PFSK-1 (cell line): ENCODE results near the gene YWHAQ.

Experiments
- FOXP2 ChIP-seq: optimal IDR thresholded peaks from 2 replicates; pipeline ENCODE3; 2011; ENCODE audit warnings: borderline replicate concordance, control low read depth, inconsistent platforms; ENCODE audit not compliant: insufficient read depth; ENCODE audit errors: extremely low read length, extremely low read depth
- POLR2AphosphoS5 ChIP-seq: IDR thresholded peaks from 2 replicates; pipeline ENCODE4 v1.6.1; 2012; ENCODE audit warnings: low read depth, mild to moderate bottlenecking, control low read depth, low read length, moderate library complexity
- SIN3A ChIP-seq: IDR thresholded peaks from 2 replicates; pipeline ENCODE4 v1.6.1; 2012; ENCODE audit warnings: mild to moderate bottlenecking, low read length, moderate library complexity, borderline replicate concordance; ENCODE audit not compliant: insufficient read depth
- TAF1 ChIP-seq: IDR thresholded peaks from 2 replicates; pipeline ENCODE4 v1.6.1; 2012; ENCODE audit warnings: low read length, control low read depth, borderline replicate concordance; ENCODE audit not compliant: insufficient read depth
- TF ChIP-seq, protein P1 (sequence below), 2 experiments: IDR thresholded peaks; 2 replicates each; pipeline versions ENCODE4 v1.6.1 to v1.8.0; 2011 to 2012; ENCODE audit warnings: low read depth in 2 of 2, low read length in 2 of 2, control low read depth in 1 of 2, inconsistent platforms in 1 of 2, mild to moderate bottlenecking in 1 of 2, moderate library complexity in 1 of 2; ENCODE audit not compliant: insufficient read depth in 1 of 2

The YWHAQ gene

GRCh38 chr2:9573013-9573720, 57.6 kb downstream of the YWHAQ start:
- TF ChIP-seq POLR2AphosphoS5 (no peak), SIN3A (no peak), TAF1 (no peak), FOXP2 (no peak)
- TF ChIP-seq, protein P1, sequence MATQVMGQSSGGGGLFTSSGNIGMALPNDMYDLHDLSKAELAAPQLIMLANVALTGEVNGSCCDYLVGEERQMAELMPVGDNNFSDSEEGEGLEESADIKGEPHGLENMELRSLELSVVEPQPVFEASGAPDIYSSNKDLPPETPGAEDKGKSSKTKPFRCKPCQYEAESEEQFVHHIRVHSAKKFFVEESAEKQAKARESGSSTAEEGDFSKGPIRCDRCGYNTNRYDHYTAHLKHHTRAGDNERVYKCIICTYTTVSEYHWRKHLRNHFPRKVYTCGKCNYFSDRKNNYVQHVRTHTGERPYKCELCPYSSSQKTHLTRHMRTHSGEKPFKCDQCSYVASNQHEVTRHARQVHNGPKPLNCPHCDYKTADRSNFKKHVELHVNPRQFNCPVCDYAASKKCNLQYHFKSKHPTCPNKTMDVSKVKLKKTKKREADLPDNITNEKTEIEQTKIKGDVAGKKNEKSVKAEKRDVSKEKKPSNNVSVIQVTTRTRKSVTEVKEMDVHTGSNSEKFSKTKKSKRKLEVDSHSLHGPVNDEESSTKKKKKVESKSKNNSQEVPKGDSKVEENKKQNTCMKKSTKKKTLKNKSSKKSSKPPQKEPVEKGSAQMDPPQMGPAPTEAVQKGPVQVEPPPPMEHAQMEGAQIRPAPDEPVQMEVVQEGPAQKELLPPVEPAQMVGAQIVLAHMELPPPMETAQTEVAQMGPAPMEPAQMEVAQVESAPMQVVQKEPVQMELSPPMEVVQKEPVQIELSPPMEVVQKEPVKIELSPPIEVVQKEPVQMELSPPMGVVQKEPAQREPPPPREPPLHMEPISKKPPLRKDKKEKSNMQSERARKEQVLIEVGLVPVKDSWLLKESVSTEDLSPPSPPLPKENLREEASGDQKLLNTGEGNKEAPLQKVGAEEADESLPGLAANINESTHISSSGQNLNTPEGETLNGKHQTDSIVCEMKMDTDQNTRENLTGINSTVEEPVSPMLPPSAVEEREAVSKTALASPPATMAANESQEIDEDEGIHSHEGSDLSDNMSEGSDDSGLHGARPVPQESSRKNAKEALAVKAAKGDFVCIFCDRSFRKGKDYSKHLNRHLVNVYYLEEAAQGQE (IDR thresholded peaks at IDR 0.05; ENCODE audit: insufficient read depth in 1 of 2, low read depth in 2 of 2, low read length in 2 of 2): no peak

DNA sequence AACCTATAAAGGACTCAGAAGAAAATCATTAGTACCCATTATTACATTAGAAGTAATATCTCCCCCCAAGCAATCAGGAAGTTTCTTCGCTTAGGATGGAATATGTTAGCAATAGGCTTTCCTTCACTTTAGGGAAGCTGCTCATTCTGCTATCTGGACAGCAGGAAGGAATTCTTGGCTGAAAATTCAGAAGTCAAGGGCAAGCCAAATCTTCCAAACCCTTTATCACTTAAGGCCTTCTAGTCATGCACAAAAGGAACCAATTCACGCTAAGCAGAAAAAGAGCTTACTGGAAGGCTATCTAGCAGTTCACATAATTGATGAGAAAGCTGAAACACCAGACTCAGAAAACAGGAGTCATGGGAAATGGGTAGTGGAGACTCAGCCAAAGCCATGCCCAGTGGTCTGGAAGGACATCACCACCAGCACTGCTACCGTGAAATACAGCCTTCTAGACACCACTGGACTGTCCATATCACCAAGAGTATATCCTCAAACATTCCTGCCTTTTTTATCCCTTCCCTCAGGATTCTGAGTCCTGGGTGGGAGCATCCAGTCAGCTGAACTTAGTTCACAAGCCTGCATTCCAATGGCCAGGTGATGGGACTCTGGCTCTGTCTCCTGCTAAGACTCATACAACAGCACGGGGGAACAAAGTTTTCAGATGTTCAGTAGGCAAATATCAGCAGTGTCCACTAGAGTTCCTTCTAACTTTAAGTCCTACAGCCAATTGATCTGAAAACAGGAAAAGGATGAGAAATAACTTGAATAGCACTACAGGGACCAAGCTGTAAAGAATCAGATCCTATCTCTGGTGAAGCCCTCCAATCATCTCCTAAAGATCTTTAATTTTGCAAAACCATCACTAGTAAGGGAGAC, 60.4 kb downstream of the YWHAQ start:
- no peak for TF ChIP-seq SIN3A
- TF ChIP-seq TAF1: no peak
- TF ChIP-seq FOXP2: no peak
- no peak for TF ChIP-seq POLR2AphosphoS5
- TF ChIP-seq, protein P1 (IDR thresholded peaks at IDR 0.05; ENCODE audit: insufficient read depth in 1 of 2, low read depth in 2 of 2, low read length in 2 of 2): no peak

DNA sequence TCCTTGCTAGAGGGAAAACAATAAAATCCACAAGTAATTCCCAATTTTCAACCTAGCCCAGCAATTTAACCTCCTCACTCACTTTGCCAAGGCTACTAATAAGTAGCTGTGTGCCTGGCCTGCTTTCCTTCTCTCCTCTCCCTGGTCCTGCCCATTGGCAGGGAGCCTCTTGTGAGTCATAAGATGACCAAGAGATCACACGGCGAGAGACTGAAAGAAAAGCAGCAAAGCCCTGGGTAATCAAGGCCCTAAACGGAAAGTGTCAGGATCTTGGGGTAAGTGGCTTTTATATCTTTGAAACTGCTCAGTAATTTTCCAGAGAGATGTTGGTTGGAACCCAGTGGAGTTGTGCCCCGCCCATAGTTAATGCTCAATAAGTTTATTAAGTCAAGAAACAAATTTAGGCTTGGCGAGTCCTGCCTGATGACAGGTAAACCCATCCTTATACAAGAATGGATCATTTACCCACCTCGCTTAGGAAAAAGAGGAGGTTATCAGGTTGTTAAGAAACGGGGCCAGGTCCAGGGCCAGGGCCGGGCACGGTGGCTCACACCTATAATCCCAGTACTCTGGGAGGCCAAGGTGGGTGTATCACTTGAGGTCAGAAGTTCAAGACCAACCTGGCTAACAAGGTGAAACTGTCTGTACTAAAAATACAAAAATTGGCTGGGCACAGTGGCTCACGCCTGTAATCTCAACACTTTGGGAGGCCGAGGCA, 65.2 kb downstream of the YWHAQ start:
- TF ChIP-seq, protein P1 (IDR thresholded peaks at IDR 0.05; ENCODE audit: insufficient read depth in 1 of 2, low read depth in 2 of 2, low read length in 2 of 2): no peak

- TF ChIP-seq FOXP2: no peak
- no peak for TF ChIP-seq POLR2AphosphoS5
Measured at GRCh38 chr2:9560628-9561027, 70.2 kb downstream of the YWHAQ start.

- no peak for TF ChIP-seq FOXP2
- TF ChIP-seq SIN3A: no peak
- no peak for TF ChIP-seq TAF1
- no peak for TF ChIP-seq POLR2AphosphoS5
- TF ChIP-seq, protein P1 (IDR thresholded peaks at IDR 0.05; ENCODE audit: insufficient read depth in 1 of 2, low read depth in 2 of 2, low read length in 2 of 2): no peak
Measured at GRCh38 chr2:9558948-9559381, 71.8 kb downstream of the YWHAQ start.
